GM18867 (cell line): ENCODE data around the gene GOLGA6A.
"Not testable (repeated sequence)": the region's sequence is repeated elsewhere in the genome, so short reads cannot be mapped to it uniquely, and the experiment has no call there.

ENCODE experiments used
- ATAC-seq: cut with Tn5 transposase; IDR thresholded peaks from one replicate; pipeline ENCODE4 v1.9.1; 2021; ENCODE audit warnings: mild to moderate bottlenecking, moderate library complexity; ENCODE audit not compliant: unreplicated experiment

The GOLGA6A gene, protein sequence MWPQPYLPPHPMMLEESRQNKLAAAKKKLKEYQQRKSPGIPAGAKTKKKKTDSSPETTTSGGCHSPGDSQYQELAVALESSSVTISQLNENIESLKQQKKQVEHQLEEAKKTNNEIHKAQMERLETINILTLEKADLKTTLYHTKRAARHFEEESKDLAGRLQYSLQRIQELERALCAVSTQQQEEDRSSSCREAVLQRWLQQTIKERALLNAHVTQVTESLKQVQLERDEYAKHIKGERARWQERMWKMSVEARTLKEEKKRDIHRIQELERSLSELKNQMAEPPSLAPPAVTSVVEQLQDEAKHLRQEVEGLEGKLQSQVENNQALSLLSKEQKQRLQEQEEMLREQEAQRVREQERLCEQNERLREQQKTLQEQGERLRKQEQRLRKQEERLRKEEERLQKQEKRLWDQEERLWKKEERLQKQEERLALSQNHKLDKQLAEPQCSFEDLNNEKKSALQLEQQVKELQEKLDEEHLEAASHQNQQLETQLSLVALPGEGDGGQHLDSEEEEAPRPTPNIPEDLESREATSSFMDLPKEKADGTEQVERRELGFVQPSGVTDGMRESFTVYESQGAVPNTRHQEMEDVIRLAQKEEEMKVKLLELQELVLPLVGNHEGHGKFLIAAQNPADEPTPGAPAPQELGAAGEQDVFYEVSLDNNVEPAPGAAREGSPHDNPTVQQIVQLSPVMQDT

DNA sequence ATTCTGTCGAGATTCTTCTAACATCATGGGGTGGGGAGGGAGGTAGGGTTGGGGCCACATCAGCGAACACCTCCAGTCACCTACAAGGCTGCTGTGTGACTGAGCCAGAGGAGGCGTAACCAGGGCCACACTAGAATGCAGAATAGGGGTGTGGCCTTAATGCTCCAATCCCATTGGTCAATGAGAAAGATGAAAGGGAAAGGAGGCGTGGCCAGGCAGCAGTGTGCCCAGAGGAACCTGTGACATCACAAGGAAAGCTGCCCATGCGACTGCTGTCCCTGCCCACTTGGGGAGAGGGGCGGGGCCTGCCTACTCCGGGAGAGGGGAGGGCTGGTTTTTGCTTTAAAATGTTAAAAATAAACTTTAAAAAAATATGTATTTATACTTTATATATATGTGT lies at the start of gene GOLGA6A:
GOLGA6A (minus strand) TSS at position 101 of the 400 bp plus-strand sequence; CDS start at position 60, 41 bp downstream.
- ATAC-seq = not testable (repeated sequence)

DNA sequence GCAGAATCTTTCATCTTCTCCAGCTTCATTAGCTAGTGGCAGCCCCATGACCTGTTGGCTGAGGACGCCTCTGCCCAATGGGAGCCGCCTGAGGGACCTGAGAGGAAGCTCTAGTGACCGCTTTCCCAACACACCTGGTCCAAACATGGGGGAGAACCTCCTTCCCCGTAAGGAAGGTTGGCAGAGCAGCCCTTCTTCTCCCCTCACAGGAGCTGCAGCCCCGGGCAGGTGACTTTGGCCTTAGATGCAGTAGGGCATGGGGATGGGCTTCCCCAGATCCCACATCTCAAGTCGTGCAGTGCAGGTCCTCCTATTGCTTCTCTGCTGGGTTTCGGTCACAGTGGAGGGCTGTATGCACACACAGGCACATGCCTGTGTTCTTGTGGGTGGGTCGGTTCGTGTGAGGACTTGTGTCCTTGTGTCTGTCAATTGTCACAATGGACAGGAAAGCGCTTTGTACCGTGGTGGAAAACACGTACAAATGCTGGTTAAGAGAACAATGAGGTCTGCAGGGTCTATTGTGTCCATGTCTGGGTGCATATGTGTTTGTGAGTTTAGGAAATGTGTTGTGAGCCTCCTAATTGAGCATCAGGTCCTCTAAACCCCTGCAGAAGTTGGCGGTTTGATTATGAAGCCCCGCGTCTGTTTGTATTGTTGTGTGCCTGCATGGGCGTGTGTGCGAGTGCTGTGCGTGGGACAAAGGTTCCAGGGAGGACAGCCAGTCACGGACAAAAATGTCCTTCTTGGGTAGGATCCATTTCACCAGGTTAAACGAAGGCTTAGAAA lies 49.5 kb upstream of the GOLGA6A start:
- ATAC-seq = no peak

DNA sequence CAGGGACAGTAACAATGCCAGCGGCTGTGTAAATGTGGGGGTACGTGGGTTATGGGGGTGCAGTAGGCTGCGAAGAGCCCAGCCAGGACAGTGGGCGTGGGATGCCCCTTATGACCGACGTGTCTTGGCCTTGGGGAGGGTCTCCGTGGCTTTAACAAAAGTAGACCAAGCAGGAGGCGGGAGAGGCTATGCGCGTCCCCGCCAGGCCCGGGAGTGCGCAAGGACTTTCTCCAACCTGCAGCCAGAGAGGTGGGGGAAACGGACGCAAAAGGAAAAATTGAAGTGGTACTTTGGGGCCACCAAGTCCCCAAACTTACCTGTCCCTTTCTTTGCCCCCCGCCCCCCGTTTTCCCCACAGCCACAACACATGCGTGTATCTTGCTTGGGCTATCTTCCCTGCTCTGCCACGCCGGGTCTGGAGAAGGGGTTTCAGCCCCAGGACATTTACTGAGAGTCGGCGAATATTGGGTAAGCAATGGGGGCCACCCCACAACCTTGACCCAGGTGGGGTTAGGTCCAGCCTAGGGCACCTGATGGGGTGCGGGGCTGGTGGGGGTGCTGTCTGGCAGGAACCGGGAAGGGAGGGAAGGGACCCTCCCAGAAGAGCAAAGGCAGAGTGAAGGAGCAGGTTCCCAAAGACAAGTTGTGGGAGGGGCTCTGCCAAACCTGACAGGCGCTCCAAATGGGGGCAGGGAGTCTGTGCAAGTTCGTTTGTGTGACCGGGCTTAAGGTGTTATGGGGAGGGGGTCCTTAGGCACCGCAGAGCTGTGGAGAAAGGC lies 48.7 kb upstream of the GOLGA6A start:
- ATAC-seq = no peak

DNA sequence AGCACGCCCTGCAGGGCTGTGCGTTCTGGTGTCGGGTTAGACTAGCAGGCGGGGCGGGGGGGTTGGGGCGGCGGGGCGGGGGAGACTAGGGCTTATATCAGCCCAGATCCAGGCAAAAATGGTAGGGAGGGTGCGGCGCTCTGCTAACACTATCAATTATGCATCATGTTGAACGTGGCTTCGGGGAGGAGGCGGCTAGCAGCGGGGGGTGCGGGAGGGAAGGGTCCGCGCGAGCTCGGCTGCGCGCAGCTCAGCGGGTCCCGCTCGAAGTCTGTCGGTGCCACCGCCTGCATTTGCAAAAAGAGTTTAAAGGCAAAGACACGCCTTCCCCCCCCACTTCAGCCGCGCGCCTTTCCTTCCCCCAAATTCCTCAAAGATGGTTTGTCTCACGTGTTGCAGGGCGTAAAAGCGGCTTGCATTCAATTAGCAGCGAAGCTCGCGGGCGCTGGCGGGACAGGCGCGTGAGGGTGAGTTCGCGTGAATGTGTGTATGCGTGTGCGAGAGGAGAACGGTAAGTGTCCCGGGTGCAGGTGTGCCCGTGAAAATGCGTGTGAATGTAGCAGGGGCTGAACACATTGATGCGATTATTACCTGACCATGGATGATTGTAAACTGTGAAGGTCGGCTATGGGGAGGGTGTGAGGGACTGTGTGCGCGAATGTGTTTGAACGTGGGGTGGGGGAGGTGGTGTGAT lies 48.0 kb upstream of the GOLGA6A start, which contains the start of gene ISLR2:
ISLR2 (plus strand) TSS at position 432 of the 694 bp plus-strand sequence. CDS start 2,169 bp downstream, outside the sequence.
- no peak for ATAC-seq

DNA sequence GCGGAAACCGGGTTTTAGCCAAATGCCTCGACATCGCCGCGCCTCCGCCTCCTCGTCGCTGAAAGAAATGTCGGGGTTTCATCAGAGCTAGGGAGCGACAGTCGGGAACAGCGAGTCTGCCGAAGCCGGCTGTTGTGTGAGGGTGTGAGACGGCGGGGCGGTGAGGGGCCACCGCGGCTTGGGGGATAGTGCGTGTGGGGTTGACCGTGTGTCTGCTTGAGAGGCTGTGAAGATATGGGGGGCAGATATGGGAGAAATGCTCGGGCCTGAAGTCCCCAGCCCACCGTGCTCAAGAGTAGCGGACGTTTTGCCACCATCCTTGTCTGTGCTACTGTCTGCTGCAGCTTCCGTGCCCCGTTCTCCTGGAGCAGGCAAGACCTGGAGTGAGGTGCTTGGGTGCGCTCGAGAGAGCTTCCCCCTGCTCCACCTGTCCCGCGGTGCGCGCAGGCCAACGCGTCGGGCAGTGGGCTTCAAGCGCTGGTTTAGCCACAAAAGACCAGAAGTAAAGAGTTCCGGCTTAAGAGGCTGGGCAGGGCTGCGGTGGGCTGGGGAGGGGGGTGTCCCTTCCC lies 47.3 kb upstream of the GOLGA6A start:
- no peak for ATAC-seq

DNA sequence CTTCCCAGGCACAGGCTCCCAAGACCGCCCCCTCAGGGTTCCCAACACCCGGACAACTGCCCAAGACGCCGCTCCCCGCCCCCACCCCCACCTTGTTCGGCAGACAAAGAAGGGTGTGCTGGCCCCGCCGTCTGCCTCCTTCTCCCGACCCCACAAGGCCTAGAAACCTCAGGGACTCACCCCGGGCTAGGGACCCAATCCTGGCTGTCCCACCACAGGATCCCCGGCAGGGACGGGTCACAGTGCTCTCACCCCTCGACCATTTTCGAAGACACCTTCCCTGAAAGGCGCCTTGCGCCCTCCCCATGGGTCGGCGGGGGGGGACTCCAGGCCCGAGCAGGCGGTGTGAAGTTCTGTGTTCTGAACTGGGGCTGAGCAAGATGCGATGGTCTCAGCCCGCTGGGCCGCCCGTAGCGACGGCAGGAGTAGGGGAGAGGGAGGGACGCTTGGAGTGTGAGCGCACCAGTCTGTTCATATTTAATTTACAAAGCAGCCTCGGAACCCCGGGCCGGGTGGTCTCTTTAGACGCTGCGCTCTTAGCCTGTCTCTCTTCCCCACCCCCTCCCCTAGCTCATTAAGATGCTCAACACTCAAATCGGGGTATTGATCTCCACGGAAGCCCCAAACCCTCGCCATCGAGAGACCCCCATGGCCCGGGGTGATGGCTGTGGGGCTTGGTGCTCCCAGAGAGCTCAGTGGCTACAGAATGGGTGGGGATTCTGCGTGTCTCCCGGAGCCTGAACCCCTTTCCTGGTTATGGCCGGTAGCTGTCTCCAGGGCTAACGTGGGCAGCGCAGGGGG lies 46.6 kb upstream of the GOLGA6A start:
- no peak for ATAC-seq

DNA sequence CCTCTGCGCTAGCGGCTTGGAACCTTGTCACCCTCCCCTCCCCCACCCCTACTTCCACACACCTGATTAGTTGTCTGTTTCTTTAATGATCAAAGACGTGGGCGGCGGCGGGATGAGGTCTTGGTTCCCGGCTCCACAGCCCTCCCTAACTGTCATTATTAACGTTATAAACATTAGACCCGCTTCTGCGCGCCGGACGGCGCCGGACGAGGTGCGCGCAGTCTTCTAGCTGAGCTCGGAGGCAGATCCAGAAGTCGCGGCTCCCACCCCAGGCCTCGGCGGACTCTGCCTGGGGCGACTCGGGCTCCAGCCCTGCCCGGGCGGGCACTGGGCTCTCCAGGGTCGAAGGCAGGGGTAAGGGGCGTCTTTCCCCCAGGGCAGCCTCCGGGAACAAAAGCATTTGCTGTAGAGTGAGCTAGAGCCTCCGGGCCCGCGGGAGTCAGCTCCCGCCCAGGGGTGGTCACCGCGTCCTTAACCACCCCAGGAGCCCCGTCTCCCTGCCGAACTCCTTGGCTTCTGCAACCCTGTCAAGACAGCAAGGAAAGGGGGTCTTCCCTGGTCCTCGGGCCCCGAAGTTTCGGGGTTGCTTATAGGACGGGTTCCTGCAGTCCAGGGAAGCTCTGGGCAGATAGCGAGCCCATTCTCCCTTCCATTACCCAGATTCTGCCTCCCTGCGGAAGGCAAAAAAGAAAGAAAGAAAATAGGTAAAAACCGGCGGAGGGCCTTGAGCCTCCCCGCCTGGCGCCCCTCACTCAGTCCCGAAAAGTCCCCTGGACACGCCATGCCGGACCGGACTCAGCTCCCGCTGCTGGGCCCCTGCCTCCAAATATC lies 45.8 kb upstream of the GOLGA6A start:
- ATAC-seq = no peak

DNA sequence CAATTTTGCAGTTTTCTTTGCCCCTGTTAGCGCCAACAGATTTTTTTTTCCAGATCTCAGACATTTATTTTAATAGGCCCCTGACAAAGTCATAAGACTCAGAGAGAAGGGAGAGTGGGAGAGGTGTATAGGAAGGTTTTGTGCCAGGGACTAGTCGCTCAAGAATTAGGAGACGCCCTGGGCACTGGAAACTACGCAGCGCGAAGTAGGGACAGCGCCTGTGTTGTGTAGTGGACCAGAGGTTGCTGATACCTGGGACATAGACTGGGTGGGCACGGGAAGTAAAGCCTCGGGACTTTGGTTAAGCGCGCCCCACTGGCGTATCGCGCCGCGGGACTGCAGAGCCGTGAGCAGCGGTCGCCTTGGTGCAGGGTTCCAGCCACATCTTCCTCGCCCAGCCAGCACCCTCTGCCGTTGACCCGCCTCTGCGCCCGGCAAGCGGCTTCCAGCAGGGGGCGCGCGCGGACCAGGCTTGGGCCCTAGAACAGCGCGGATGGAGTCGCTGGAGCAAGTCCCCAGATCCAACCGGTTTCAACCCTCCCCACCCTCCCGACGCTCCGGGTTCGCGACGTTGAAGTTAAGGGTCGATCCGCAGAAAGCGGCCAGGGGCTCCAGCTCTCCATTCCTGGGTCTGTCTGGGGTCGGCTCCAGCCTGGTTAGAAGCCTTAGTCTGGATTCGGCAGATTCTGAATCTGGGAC lies 45.1 kb upstream of the GOLGA6A start:
- no peak for ATAC-seq

DNA sequence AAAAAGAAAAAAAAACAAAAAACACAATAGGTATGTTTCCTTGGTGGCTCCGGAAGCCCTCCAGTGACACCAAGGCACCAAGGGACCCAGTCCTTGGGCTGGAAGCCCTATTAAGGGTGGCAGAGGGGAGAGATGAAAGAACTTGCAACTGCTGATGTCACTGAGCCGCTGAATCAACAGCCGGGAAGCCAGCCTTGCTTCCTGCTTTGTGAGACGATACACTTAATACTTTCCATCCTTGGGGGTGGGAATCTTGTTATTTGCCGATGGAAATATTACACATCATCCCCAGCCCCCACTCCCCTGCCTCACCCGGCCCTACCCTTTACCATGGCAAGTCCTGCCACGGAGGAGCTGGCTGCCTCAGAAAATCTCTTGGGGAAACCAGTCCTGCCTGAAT lies 42.4 kb upstream of the GOLGA6A start:
- ATAC-seq = no peak

DNA sequence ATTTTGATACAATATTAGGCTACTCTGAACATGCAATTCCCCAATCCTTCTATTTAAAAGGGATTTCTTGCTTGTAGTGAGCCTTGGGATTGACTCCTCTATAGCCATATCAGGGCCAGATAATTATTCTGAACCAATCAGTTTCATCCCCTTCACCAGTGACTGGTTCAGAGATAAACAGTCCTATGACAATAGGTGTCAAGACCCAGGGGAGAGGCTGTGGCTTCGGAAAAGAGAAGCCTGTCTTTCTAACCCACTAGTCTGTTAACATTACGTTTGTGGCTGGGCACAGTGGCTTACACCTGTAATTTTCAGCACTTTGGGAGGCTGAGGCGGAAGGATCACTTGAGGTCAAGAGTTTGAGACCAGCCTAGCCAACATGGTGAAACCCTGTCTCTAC lies 41.8 kb upstream of the GOLGA6A start:
- ATAC-seq = no peak

DNA sequence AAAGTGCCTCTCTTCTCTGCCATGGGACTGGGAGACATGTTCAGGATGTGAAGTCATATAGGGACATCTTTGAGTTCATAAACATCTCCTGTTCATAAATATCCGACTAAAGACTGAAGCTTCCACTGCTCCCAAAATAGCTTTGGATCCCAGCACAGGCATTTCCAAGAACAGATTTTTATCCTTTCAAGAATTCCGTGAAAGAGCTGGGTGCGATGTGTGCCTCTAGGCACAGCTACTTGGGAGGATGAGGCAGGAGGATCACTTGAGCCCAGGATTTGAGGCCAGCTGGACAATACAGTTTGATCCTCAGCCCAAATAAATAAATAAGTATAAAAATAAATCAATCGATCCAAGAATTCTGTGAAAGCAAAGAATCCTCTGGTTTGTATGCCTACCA lies 41.3 kb upstream of the GOLGA6A start:
- ATAC-seq = no peak

DNA sequence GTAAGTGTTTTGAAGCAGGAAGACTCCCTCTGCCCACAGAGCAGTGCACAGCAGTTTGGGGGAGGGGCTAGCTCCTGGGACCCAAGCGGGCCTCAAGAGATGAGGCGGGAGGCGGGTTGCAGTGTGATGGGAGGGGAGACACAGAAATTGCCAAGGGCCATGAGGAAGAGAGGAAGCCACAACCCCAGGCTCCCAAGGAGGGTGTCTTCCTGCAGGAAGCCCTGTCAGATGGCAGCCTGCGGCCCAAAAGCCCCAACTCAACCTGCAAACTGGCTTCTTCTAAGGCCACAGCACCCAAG lies 40.7 kb upstream of the GOLGA6A start:
- no peak for ATAC-seq

DNA sequence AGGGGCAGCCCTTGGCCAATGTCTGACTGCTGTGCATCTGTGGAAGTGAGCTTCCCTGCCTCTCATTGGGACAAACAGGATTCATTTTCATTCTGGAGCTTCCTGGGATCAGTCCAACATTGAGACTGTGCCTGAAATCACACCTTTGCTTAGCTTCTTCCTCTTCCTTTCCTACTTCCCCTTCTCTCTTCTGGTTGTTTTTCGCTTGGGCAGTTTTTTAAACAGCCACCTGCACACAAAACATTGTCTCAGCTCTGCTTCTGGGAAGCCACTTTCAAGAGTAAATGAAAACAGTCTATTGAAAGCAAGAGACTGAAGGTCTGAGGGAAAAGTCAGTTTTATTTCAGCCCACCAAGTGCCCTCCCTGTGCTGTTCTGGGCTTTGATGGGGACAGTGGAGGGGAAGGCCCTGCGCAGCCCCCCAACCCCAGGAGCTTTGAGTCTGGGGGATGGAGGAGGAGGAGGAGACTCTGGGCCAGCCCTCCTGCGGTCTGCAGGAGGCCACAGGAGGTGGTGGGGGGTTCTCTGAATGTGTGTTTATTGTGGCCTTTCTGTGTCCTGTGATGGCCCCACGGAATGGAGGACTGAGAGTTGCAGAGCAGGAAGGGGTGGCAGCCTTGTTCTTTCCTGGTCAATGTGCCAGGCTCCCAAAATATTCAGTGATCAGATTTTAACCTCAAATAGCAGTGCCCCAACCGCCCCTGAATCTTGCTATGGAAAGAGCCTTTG lies 40.2 kb upstream of the GOLGA6A start:
- no peak for ATAC-seq

DNA sequence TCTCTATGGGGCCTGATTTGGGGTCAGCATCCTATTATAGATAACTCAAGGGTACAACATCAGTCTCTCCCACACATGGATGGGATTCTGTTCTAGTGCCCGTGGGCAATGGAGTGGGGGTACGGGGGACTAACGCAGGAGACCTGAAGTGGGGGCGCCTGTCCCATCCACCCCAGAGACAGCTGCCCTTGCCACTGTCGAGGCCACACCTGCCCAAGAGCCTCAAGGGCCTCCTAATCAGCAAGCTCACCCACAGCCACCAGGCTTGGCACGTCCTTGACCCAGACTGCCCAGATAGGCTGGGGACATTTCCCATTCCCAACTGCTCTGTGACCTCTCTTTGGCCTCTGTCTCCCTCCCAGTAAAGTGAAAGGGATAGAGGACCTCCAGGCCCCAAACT lies 39.5 kb upstream of the GOLGA6A start:
- ATAC-seq = no peak

DNA sequence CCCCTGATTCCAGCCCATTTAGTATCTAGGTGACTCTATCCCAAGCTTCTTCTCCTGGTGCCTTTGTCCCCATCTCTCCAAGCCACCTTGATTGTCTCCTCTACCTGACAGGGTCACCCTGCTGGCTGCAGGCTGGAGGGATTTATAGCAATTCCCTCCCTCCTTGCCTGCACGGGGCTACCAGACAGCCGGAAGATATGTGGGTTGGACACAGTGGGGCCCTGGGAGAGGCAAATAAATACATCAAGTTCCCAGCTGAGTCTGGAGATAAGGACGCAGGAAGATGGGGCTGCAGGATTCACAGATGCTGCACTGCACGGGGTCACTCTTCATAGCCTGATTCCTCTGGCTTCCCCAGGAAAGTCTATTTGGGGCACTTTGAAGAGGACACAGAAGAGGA lies 38.7 kb upstream of the GOLGA6A start:
- ATAC-seq = no peak

DNA sequence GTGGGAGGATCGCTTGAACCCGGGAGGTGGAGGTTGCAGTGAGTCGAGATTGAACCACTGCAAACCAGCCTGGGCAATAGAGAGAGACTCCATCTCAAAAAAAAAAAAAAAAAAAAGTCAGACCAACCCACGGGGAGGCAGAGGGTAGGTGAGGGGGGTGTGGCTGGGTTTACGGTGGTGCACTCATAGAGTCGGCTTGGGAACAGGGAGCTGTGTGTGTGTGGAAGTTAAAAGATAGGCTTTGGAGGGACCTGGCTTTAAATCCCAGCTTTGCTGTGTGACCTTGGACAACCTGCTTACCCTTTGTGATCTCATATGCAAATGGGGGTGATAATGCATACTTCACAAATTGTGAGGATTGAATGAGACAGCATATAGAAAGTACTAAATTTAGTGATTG lies 38.1 kb upstream of the GOLGA6A start:
- ATAC-seq = no peak

DNA sequence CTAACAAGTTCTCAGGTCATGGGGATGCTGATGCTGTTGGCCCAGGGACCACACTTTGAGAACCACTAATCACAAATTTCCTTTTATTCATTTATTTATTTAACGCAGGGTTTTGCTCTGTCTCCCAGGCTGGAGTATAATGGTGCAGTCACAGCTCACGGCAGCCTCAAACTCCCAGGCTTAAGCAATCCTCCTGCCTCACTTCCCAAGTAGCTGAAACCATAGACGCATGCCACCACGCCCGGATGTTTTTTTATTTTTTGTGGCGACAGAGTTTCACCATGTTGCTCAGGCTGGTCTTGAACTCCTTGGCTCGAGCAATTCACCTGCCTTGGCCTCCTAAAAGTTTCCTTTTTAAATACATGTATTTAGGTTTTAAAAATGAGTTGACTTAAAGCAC lies 27.4 kb upstream of the GOLGA6A start:
- ATAC-seq = no peak
